HG02588 (cell line): ENCODE measurements around the gene SLC9A1.

ENCODE experiments used
- ATAC-seq: cut with Tn5 transposase; IDR thresholded peaks from one replicate; pipeline ENCODE4 v1.9.1; 2021; ENCODE audit warnings: mild to moderate bottlenecking, moderate library complexity; ENCODE audit not compliant: unreplicated experiment

SLC9A1 gene

DNA sequence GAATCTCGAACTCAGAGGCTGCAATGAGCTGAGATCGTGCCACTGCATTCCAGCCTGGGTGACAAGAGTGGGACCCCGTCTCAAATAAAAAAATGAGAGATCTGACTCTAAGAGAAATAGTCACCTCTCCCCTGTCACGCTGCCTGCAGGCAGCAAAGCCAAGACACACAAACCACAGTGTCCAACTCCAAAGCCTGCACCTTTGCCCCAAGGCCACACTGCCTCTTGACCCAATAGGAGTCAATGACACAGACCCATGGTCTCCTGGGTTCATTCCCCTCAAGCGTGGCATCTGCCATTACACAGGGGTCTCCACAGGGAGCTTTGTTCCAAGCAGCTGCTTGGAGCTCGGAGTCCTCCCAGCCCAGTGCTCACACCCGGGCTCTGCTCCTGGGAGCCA, 46.3 kb downstream of the SLC9A1 start:
- no peak for ATAC-seq

- ATAC-seq: no peak
These were observed 48.2 kb downstream of the SLC9A1 start for GRCh38 chr1:27106561-27107323.

DNA sequence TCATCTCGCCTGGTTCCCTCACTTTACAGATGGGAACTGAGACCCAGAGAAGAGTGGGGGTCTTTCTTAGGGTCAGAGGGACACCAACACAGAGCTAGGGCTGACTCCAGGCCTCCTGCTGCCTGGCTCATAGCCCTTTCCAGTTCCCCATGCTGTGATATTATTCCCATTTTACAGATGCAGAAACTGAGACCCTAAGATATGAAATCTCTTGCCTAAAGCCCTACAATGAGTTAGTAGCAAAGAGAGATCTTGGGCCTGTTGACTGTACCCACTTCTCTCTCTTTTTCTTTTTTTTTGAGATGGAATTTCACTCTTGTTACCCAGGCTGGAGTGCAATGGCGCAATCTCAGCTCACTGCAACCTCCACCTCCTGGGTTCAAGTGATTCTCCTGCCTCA, 49.9 kb downstream of the SLC9A1 start:
- ATAC-seq: no peak

- ATAC-seq: no peak
These were observed 51.4 kb downstream of the SLC9A1 start for GRCh38 chr1:27103498-27103897.

DNA sequence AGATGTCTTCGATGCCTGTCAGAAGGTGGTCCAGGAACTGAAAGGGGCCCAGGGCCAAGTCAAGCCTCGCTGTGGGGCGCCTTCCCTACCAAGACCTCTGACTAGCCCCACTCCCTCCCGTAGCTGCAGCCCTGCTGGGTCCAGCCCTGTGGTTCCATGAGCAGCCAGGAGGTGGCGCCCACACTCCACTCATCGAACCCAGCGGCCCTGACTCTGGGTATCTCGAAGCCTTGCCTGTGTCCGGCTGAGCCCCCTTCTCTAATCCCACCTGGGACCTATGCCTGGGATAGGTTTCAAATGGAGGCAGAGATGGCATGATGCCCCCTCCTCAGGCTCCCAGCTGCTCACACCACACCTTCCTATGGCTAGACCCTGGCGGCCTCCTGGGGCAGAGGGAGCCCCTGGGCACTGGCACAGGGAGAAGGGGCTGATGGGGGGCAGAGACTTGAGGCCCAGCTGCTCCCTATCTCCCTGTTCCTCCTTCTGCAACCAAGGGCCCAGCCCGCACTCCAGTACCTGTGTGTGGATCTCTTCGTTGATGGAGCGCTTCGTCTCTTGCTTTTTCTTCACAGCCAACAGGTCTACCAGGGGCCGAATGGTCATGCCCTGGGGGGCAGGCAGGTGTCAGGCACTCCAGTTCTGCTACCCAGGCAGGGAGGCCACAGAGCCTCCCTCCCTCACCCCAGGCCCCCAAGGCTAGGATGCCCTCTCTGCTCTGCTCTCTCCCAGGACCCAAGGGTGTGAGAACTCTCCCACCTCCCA, 52.0 kb downstream of the SLC9A1 start:
- ATAC-seq: no peak

DNA sequence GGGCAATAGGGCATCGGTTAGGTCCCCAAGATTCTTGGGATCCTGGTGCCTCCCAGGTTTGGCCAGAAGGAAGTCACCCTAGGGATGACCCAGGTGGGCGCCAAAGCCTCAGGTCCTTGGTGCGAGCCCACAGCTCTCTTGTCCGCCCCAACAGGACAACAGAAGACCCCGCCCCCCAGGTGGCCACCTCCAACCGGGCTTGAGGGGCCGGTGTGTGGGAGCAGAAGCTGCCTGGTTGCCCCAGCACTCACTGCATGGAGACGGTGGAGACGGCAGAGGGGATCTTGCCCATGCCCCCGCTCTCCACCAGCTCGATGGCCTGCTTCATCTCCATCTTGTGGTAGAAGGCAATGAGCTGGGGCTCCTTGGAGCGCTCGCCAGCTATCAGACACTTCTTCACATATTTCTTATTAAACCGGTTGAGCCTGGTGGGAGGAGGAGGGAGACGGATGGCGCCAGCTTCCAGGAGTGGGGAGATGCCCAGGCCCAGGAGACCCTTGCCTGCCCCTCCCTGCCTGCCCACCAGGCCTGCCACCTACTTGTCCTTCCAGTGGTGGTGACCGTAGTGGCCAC, 52.7 kb downstream of the SLC9A1 start:
- ATAC-seq: no peak

DNA sequence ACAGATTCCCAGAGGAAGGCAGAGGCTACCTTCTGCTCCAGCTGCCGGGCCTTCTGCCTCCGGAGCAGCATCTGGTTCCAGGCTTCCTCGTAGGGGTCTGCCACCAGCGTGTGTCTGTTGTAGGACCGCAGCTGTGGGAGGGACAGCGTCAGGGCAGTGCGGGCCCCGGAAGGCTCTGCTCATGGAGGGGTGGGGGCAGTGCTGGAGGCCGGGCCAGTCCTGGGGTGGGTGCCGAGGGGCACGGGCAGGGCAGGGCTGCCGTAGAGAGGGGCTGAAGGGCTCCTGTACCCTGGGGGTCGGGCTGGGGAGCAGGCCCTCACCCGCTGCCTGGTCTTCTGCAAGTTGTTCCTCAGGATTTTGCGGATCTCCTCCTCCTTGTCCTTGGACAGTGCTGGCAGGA, 53.2 kb downstream of the SLC9A1 start:
- no peak for ATAC-seq

- no peak for ATAC-seq
These were observed 53.9 kb downstream of the SLC9A1 start for GRCh38 chr1:27101054-27101491.

GRCh38 chr1:27100335-27101053, 54.4 kb downstream of the SLC9A1 start:
- ATAC-seq: no peak

- ATAC-seq: peak; percentile 50
These were observed 55.2 kb downstream of the SLC9A1 start for GRCh38 chr1:27099587-27100334.

- ATAC-seq: peak; percentile 27
These were observed 55.8 kb downstream of the SLC9A1 start for GRCh38 chr1:27099135-27099586.

DNA sequence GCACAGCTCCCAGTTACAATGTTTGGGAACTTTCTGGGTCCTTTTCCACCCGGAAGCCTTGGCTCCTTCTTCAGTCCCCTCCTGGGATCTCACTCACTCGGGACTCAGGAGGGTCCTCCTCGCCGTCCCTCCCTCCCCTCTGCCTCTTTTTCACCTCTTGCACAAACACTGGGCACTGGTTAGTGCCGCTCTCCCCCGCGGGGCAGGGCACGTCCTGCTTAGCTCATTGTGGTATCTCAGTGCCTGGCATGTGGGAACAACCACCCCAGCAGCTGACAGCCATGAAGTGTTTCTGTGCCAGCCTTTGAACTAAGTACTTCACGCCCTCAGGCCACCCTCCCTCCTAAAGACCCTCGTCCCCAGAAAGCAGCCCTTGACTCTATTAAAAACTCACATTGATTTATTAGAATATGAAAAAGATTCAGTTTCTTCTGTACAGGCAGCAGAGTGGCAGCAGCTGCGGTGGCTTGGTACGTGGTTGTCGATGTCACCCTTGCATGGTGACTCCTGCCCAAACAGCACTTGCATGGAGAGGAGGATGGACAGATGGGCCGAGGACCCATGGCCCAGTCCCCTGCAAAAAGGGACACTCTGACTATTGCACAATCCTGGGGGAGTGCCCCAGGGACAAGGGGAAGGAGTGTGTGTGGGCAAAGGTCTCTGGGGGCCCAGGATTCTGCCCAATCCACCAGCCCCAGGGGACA, 56.3 kb downstream of the SLC9A1 start:
- no peak for ATAC-seq

DNA sequence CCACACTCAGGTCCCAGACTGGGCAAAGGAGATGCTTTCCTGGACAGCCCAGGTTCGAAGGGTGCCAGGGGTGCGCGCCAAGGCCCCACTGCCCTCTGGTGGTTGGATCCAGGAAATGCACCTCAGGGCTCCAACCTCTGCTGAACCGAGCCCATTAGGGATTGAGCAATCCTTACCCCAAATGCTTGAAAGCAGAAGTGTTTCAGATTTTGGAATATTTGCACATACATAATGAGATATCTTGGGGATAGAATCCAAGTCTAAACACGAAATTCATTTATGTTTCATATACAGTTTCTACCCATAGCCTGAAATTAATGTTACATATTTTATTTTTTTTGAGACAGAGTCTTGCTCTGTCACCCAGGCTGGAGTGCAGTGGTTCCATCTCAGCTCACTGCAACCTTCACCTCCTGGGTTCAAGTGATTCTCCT, 57.4 kb downstream of the SLC9A1 start:
- no peak for ATAC-seq

- ATAC-seq: no peak
These were observed 59.3 kb downstream of the SLC9A1 start for GRCh38 chr1:27095576-27095975.

DNA sequence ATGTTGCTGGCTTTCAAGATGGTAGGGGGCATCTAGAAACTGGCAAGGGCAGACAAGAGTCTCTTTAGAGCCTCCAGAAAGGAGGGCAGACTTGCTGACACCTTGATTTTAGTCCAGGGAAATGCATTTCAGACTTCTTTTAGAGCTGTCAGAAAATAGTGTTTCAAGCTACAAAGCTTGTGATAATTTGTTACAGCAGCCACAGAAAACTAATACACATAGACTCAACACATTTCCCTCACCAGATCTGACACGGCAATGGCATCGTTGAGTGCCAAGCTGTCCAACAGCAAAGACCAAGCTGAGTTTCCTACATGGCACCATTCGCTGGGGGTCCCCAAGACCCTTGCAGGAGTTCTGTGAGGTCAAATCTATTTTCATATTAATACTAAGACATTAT, 62.0 kb downstream of the SLC9A1 start:
- ATAC-seq: no peak

DNA sequence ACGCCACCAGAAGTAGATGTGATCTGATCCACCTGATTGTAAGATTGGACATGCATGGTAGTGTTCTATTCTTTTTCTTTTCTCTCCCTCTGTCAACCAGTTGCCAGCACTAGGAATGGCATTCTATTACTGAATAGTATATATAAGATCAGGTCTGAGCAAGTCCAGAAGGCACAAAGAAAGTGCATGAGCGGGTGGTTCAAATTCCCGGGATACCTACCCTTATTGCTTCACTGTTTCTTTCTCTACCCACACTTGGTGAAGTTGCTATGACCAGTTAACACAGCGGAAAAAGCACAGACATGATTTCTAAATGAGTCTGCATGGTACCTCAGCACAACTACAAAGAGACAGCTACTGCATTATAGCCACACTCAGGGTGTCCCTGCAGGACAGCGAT, 64.0 kb downstream of the SLC9A1 start:
- no peak for ATAC-seq

DNA sequence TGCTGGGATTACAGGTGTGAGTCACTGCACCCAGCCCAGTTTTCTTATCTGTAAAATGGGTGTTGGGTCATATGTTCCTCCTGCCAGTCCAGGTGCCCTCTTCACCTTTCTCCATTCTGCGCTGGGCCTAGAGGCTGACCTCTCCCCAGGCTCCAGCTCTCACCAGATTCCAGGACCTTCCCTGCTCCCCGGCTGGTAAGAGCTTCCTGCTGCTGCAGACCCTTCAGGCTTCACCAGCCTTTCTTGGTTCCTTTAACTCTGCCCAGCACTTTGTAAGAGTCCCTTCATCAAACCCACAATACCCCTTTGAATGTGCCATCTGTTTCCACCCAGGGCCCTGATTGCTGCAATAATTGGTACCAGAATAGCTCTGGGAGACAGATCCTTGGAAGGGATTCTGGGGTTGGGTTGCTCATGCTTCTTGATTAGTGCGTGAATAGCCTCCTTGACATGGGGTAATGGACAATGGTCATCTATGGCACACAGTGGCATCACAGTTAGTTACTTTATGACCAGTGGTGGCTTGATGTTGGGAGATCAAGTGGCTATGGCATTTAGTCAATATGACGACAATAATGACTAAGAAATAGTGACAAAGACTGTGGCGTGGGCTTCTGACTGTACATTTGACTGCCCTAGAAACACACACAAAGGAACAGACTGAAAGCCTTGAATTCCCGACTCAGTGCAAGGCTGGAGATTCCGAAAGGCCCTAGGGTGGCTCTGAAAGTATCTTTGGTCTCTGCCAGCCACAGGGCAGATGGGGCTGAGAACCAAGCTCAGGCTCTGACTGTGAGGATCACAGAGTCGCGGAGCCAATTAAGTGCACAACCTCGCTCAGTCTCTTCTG, 67.3 kb downstream of the SLC9A1 start:
- no peak for ATAC-seq

GRCh38 chr1:27086628-27087027, 68.3 kb downstream of the SLC9A1 start:
- no peak for ATAC-seq

- ATAC-seq: no peak
These were observed 68.9 kb downstream of the SLC9A1 start for GRCh38 chr1:27086026-27086425.
